Endodermal cell (in vitro differentiated cells): ENCODE results near the gene DMP1. TPM values are rescaled to one million over a fixed set of nuclear protein-coding genes. Genes with fewer than 3 reads are reported as not detected.

Experiments
- DNase-seq: peaks from one replicate; pipeline ENCODE4 v3.0.0-alpha.2; 2017
- H3K27ac ChIP-seq: 2 replicates; pipeline ENCODE4 v1.5.1; 2013; ENCODE audit warnings: mild to moderate bottlenecking, low read depth, low read length, moderate library complexity
- H3K27me3 ChIP-seq: 2 replicates; pipeline ENCODE4 v1.6.1; 2013; ENCODE audit warnings: mild to moderate bottlenecking, low read length, moderate library complexity; ENCODE audit not compliant: insufficient read depth, control insufficient read depth, poor library complexity, severe bottlenecking
- H3K36me3 ChIP-seq: 2 replicates; pipeline ENCODE4 v1.7.0; 2013; ENCODE audit warnings: mild to moderate bottlenecking, low read length, moderate library complexity; ENCODE audit not compliant: control insufficient read depth, insufficient read depth
- H3K4me1 ChIP-seq: one replicate; pipeline ENCODE4 v1.7.0; 2013; ENCODE audit warnings: low read length; ENCODE audit not compliant: control insufficient read depth, insufficient read depth
- H3K4me3 ChIP-seq: 2 replicates; pipeline ENCODE4 v1.5.1; 2013; ENCODE audit warnings: mild to moderate bottlenecking, low read length, moderate library complexity
- H3K9ac ChIP-seq: 2 replicates; pipeline ENCODE4 v1.6.1; 2013; ENCODE audit warnings: mild to moderate bottlenecking, low read length, moderate library complexity; ENCODE audit not compliant: poor library complexity, severe bottlenecking; ENCODE audit errors: extremely low read depth
- H3K9me3 ChIP-seq: 2 replicates; pipeline ENCODE4 v1.6.1; 2013; ENCODE audit warnings: mild to moderate bottlenecking, low read length, moderate library complexity; ENCODE audit not compliant: control insufficient read depth
- H3K27ac Mint-ChIP-seq: 2 replicates; pipeline ENCODE4 v1.8.0; 2020; ENCODE audit warnings: mixed read lengths
- H3K27me3 Mint-ChIP-seq: 2 replicates; pipeline ENCODE4 v1.8.0; 2021; ENCODE audit warnings: mild to moderate bottlenecking, mixed read lengths; ENCODE audit not compliant: insufficient read depth
- H3K36me3 Mint-ChIP-seq: 2 replicates; pipeline ENCODE4 v1.8.0; 2020; ENCODE audit warnings: low read depth, mixed read lengths
- H3K4me1 Mint-ChIP-seq: 2 replicates; pipeline ENCODE4 v1.8.0; 2020; ENCODE audit warnings: mixed read lengths
- H3K4me3 Mint-ChIP-seq: 2 replicates; pipeline ENCODE4 v1.8.0; 2020; ENCODE audit warnings: mild to moderate bottlenecking, moderate library complexity, mixed read lengths
- H3K9me3 Mint-ChIP-seq: 2 replicates; pipeline ENCODE4 v1.8.0; 2020; ENCODE audit warnings: mild to moderate bottlenecking, mixed read lengths
- CTCF ChIP-seq: fragments of 200-600 bp; sonication (generic); conservative IDR thresholded peaks from 2 replicates; pipeline ENCODE4 v1.5.0; 2021; ENCODE audit warnings: antibody characterized with exemption, mild to moderate bottlenecking
- WGBS, 2 experiments: methylation state at CpG; one replicate each; pipeline versions ENCODE4 v1.1.5 to v1.1.7; 2013; ENCODE audit warnings: missing lambda C conversion rate in 2 of 2, mixed read lengths in 1 of 2; ENCODE audit not compliant: insufficient coverage in 1 of 2, insufficient read length in 1 of 2; 5-methylcytosine and 5-hydroxymethylcytosine counted together
- total RNA-seq, 2 donors: library from RNA; stranded (reverse); fragmentation: NEBNext Ultra II Directional in 1 of 2; extraction: Animal tissue kit (Norgen Biotek cat#: 25700) in 1 of 2; gene quantifications; 2 replicates in 1 of 2; 3 replicates in 1 of 2; pipeline ENCODE4 v1.2.1, GENCODE V29; 2021

The DMP1 gene
- total RNA-seq, 2 donors from 2014 or later, result 0.09 TPM; not detected in 1

- no peaks in the 10 kb centered on the region for H3K4me1 ChIP-seq
- no peak for DNase-seq
- H3K9ac ChIP-seq, result no peak overlapping the region
- no peaks in the 10 kb centered on the region for H3K9me3 ChIP-seq
- Mint-ChIP-seq H3K36me3 (no peaks in the 10 kb centered on the region), H3K27ac (no peak overlapping the region), H3K27me3 (peaks cover 2% of the 10 kb centered on the region), H3K4me3 (no peak overlapping the region), H3K9me3 (no peaks in the 10 kb centered on the region), H3K4me1 (peaks cover 6% of the 10 kb centered on the region)
- no peak overlapping the region for H3K27ac ChIP-seq
- no peaks in the 10 kb centered on the region for H3K36me3 ChIP-seq
- no peak overlapping the region for H3K4me3 ChIP-seq
- H3K27me3 ChIP-seq, result no peaks in the 10 kb centered on the region
- no peak for TF ChIP-seq CTCF
Observed at GRCh38 chr4:87620491-87620890, 29.6 kb upstream of the DMP1 start.

- WGBS, 2 experiments, result 76 to 79% methylated on average over 7 to 8 of the region's 8 CpGs
- Histone ChIP-seq H3K9ac (no peak overlapping the region), H3K4me3 (no peak overlapping the region), H3K27ac (no peak overlapping the region), H3K27me3 (no peaks in the 10 kb centered on the region), H3K9me3 (no peaks in the 10 kb centered on the region), H3K4me1 (no peaks in the 10 kb centered on the region), H3K36me3 (no peaks in the 10 kb centered on the region)
- peaks cover 2% of the 10 kb centered on the region for H3K27me3 Mint-ChIP-seq
- peaks cover 3% of the 10 kb centered on the region for H3K9me3 Mint-ChIP-seq
- H3K36me3 Mint-ChIP-seq, result no peaks in the 10 kb centered on the region
- no peak for TF ChIP-seq CTCF
- H3K4me3 Mint-ChIP-seq, result no peak overlapping the region
- H3K27ac Mint-ChIP-seq, result no peak overlapping the region
- peak; percentile 61 for DNase-seq
- peaks cover 6% of the 10 kb centered on the region for H3K4me1 Mint-ChIP-seq
Observed at GRCh38 chr4:87622303-87622702, 27.8 kb upstream of the DMP1 start.

GRCh38 chr4:87624698-87625097 is 25.4 kb upstream of the DMP1 start:
- peaks cover 3% of the 10 kb centered on the region for H3K9me3 Mint-ChIP-seq
- peaks cover 6% of the 10 kb centered on the region for H3K4me1 Mint-ChIP-seq
- Histone ChIP-seq H3K36me3 (no peaks in the 10 kb centered on the region), H3K9ac (no peak overlapping the region), H3K27me3 (no peaks in the 10 kb centered on the region), H3K4me3 (no peak overlapping the region), H3K9me3 (no peaks in the 10 kb centered on the region), H3K27ac (no peak overlapping the region), H3K4me1 (no peaks in the 10 kb centered on the region)
- H3K27ac Mint-ChIP-seq, result no peak overlapping the region
- TF ChIP-seq CTCF, result no peak
- H3K4me3 Mint-ChIP-seq, result no peak overlapping the region
- H3K36me3 Mint-ChIP-seq, result no peaks in the 10 kb centered on the region
- no peaks in the 10 kb centered on the region for H3K27me3 Mint-ChIP-seq
- DNase-seq, result no peak
- WGBS, 2 experiments, result 84% methylated on average over 2 of the region's 2 CpGs; no CpG with 5 or more reads in 1 of the 2 experiments
